Thoracic aorta (tissue), 2 donors: ENCODE data around the gene MTHFD1. TPM values are rescaled to one million over a fixed set of nuclear protein-coding genes. Genes with fewer than 3 reads are reported as not detected.

Experiments used
- ATAC-seq: fragments of 150-250 bp; one replicate; pipeline ENCODE4 v1.8.0; 2017; ENCODE audit warnings: low read depth; ENCODE audit not compliant: insufficient number of reproducible peaks, low FRiP score
- DNase-seq: peaks from one replicate; pipeline ENCODE4 v3.0.0-alpha.2; 2020; ENCODE audit warnings: low spot score
- H3K27ac ChIP-seq, 2 donors: fragments of 200-600 bp; sonication (generic); 1 replicate in 1 of 2; 2 replicates in 1 of 2; pipeline ENCODE4 v1.5.1; 2016; ENCODE audit warnings: mild to moderate bottlenecking in 2 of 2, moderate library complexity in 2 of 2
- H3K27me3 ChIP-seq: fragments of 200-600 bp; sonication (generic); replicated peaks from 2 replicates; pipeline ENCODE4 v1.6.0; 2016; ENCODE audit warnings: mild to moderate bottlenecking; ENCODE audit not compliant: insufficient read depth
- H3K36me3 ChIP-seq: fragments of 200-600 bp; sonication (generic); one replicate; pipeline ENCODE4 v1.5.1; 2016
- H3K4me1 ChIP-seq, 2 donors: fragments of 200-600 bp; sonication (generic); 1 replicate in 1 of 2; 2 replicates in 1 of 2; pipeline versions ENCODE4 v1.5.1 to v1.6.0; 2016; ENCODE audit warnings: low read depth in 2 of 2, mild to moderate bottlenecking in 1 of 2; ENCODE audit not compliant: control insufficient read depth in 1 of 2
- H3K4me3 ChIP-seq: fragments of 200-600 bp; sonication (generic); 2 replicates; pipeline ENCODE4 v1.5.1; 2016; ENCODE audit warnings: mild to moderate bottlenecking
- H3K9me3 ChIP-seq: fragments of 200-600 bp; sonication (generic); 2 replicates; pipeline ENCODE4 v1.5.1; 2016
- CTCF ChIP-seq: fragments of 200-600 bp; sonication (generic); IDR thresholded peaks from one replicate; pipeline ENCODE4 v1.5.1; 2019; ENCODE audit warnings: antibody characterized with exemption
- total RNA-seq, 2 donors: library from RNA; depleted of rRNA; stranded (reverse); fragments of >200 nt; gene quantifications; one replicate each; pipeline versions ENCODE4 v1.1.0 to v1.2.3, GENCODE V29; 2016

Gene MTHFD1
- total RNA-seq, 2 donors from 2014 or later = 26.5 to 33.7 TPM

DNA sequence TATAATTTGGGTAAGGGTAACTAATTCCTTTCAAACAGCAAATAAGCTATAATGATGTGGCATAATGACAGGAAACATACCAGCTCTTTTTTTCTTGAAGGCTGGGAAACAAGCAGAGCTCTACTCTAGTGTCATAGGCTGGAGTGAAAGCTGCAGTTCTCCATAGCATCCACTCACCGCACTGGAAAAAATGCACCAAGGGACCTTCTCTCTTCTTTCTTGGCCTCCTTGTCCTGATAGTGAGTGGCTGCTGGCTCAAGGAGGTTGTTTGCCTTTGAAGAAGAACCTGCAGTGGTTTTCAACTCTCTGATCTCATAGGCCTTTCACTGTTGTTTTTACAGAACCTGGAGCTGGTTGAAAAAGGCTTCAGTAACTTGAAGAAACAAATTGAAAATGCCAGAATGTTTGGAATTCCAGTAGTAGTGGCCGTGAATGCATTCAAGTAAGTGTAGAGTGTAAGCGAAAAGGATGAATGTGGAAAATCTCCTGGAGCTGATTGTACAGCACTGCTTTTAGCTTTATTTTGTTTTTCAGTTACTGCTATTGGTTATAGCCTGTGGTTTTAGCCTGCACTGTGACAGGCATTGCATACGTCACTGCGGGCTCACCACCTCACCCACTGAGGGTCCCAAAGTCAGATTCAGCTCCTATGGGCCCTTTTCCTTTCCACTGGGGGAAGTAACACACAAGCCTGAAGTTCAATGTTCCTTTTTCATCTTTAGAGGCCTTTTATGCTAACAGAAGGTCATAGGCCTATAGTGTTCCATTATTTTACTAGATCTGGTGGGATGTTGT is 59.9 kb downstream of the MTHFD1 start:
- Histone ChIP-seq H3K27ac (peak overlapping the region; percentile 71 to 79), H3K36me3 (peaks cover 13% of the 10 kb centered on the region), H3K4me1 (peaks cover 14 to 46% of the 10 kb centered on the region in 2 donors), H3K27me3 (no peaks in the 10 kb centered on the region), H3K4me3 (no peak overlapping the region), H3K9me3 (no peaks in the 10 kb centered on the region)
- ATAC-seq (no peak), DNase-seq (no peak)
- TF ChIP-seq CTCF = no peak

GRCh38 chr14:64450255-64450654 is 62.1 kb downstream of the MTHFD1 start:
- H3K9me3 ChIP-seq = no peaks in the 10 kb centered on the region
- no peak overlapping the region for H3K4me3 ChIP-seq
- TF ChIP-seq CTCF = no peak
- H3K4me1 ChIP-seq = peaks cover 7 to 35% of the 10 kb centered on the region in 2 donors
- H3K36me3 ChIP-seq = peaks cover 23% of the 10 kb centered on the region
- no peak for ATAC-seq
- H3K27ac ChIP-seq = no peak overlapping the region
- DNase-seq = no peak
- no peaks in the 10 kb centered on the region for H3K27me3 ChIP-seq

DNA sequence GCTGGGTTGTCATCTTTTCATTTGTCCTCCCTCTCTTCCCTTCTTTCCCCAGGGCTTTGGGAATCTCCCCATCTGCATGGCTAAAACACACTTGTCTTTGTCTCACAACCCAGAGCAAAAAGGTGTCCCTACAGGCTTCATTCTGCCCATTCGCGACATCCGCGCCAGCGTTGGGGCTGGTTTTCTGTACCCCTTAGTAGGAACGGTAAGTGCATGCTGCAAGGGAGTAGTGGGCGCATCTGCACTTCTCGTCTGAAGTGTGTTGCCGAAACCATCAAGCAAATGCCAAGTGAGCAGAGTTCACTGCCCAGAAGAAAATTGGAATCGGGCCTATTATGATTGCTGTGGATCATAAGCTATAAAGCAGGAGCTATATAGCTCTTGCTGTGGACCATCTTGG is 66.5 kb downstream of the MTHFD1 start:
- H3K27ac ChIP-seq = no peak overlapping the region
- DNase-seq (no peak), ATAC-seq (no peak)
- no peaks in the 10 kb centered on the region for H3K27me3 ChIP-seq
- no peaks in the 10 kb centered on the region for H3K9me3 ChIP-seq
- no peak overlapping the region for H3K4me3 ChIP-seq
- TF ChIP-seq CTCF = no peak
- peaks cover 25% of the 10 kb centered on the region for H3K36me3 ChIP-seq
- H3K4me1 ChIP-seq = no peaks in the 10 kb centered on the region

DNA sequence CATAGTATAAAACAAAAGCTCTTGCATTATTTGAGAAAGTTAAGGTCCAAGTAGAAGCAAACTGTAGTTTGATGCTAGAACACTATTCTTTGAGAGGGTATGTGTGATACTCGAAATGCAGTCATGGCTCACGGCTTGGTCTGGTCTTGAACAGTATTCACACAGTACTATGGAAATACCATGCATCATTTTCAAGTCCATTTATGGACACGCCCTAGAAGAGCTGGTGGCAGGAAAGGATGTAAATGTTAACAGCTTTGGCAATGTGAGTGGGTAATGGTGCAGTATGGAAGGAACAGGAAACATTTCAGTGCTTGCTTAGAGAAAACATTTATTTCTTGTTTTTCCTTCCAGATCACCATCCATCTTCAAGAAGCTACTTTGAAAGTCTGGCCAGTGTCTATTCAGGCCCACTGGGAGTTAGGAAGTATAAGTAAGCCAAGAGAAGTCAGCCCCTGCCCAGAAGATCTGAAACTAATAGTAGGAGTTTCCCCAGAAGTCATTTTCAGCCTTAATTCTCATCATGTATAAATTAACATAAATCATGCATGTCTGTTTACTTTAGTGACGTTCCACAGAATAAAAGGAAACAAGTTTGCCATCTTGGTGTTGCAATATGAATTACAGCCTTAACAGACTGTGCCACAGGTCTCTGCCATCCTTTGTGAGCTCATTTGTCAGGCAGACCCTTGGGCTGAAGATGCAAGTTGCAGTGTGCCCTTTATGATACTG is 71.4 kb downstream of the MTHFD1 start:
- no peak overlapping the region for H3K27ac ChIP-seq
- peaks cover 11% of the 10 kb centered on the region for H3K36me3 ChIP-seq
- ATAC-seq (no peak), DNase-seq (no peak)
- peaks cover 2 to 3% of the 10 kb centered on the region in 2 donors for H3K4me1 ChIP-seq
- H3K27me3 ChIP-seq = no peaks in the 10 kb centered on the region
- no peaks in the 10 kb centered on the region for H3K9me3 ChIP-seq
- TF ChIP-seq CTCF = no peak
- H3K4me3 ChIP-seq = no peak overlapping the region

DNA sequence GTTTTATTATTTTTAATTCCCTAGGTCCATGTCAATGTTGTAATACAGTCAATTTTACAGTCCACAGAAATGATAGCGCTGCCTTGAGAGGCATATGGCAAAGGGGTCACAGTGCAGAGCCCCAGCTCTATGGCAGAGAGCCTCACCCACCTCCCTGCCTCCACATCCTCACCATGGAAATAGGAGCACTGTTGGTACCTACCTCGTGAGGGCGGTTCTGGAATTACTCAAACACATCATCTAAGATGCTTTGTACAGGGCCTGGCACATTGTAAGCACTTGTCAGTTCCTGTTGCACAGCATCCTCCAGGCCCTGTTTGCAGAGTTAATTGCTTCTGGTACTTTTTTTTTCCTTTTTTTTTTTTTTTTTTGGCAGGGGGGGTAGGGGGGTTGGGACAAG is 73.1 kb downstream of the MTHFD1 start:
- Histone ChIP-seq H3K36me3 (peaks cover 2% of the 10 kb centered on the region), H3K9me3 (no peaks in the 10 kb centered on the region), H3K27ac (no peak overlapping the region), H3K27me3 (no peaks in the 10 kb centered on the region), H3K4me3 (no peak overlapping the region), H3K4me1 (peaks cover 3 to 5% of the 10 kb centered on the region in 2 donors)
- ATAC-seq (no peak), DNase-seq (no peak)
- no peak for TF ChIP-seq CTCF
